Thoracic aorta (tissue), 2 donors: Measurements from ENCODE around the gene SGF29. TPM values are rescaled to one million over a fixed set of nuclear protein-coding genes. Genes with fewer than 3 reads are reported as not detected.
"Not testable (repeated sequence)": the region's sequence is repeated elsewhere in the genome, so short reads cannot be mapped to it uniquely, and the experiment has no call there.

Experiments
- ATAC-seq: fragments of 150-250 bp; one replicate; pipeline ENCODE4 v1.8.0; 2017; ENCODE audit warnings: low read depth; ENCODE audit not compliant: insufficient number of reproducible peaks, low FRiP score
- DNase-seq: peaks from one replicate; pipeline ENCODE4 v3.0.0-alpha.2; 2020; ENCODE audit warnings: low spot score
- H3K27ac ChIP-seq, 2 donors: fragments of 200-600 bp; sonication (generic); 1 replicate in 1 of 2; 2 replicates in 1 of 2; pipeline ENCODE4 v1.5.1; 2016; ENCODE audit warnings: mild to moderate bottlenecking in 2 of 2, moderate library complexity in 2 of 2
- H3K27me3 ChIP-seq: fragments of 200-600 bp; sonication (generic); replicated peaks from 2 replicates; pipeline ENCODE4 v1.6.0; 2016; ENCODE audit warnings: mild to moderate bottlenecking; ENCODE audit not compliant: insufficient read depth
- H3K36me3 ChIP-seq: fragments of 200-600 bp; sonication (generic); one replicate; pipeline ENCODE4 v1.5.1; 2016
- H3K4me1 ChIP-seq, 2 donors: fragments of 200-600 bp; sonication (generic); 1 replicate in 1 of 2; 2 replicates in 1 of 2; pipeline versions ENCODE4 v1.5.1 to v1.6.0; 2016; ENCODE audit warnings: low read depth in 2 of 2, mild to moderate bottlenecking in 1 of 2; ENCODE audit not compliant: control insufficient read depth in 1 of 2
- H3K4me3 ChIP-seq: fragments of 200-600 bp; sonication (generic); 2 replicates; pipeline ENCODE4 v1.5.1; 2016; ENCODE audit warnings: mild to moderate bottlenecking
- H3K9me3 ChIP-seq: fragments of 200-600 bp; sonication (generic); 2 replicates; pipeline ENCODE4 v1.5.1; 2016
- CTCF ChIP-seq: fragments of 200-600 bp; sonication (generic); IDR thresholded peaks from one replicate; pipeline ENCODE4 v1.5.1; 2019; ENCODE audit warnings: antibody characterized with exemption
- total RNA-seq, 2 donors: library from RNA; depleted of rRNA; stranded (reverse); fragments of >200 nt; gene quantifications; one replicate each; pipeline versions ENCODE4 v1.1.0 to v1.2.3, GENCODE V29; 2016

Gene SGF29
- total RNA-seq, 2 donors from 2014 or later = 17.8 to 26.9 TPM

GRCh38 chr16:28608867-28609596 lies 55.3 kb downstream of the SGF29 start:
- not testable (repeated sequence) for H3K36me3 ChIP-seq, DNase-seq, H3K27ac ChIP-seq, H3K27me3 ChIP-seq, ATAC-seq, H3K9me3 ChIP-seq, H3K4me1 ChIP-seq
- peak overlapping the region; percentile 51 for H3K4me3 ChIP-seq

GRCh38 chr16:28609631-28610594 lies 56.2 kb downstream of the SGF29 start, which contains the start of gene SULT1A1:
TSS of gene SULT1A1 (minus strand) at chr16:28610044. CDS start at chr16:28608855, 1,189 bp downstream.
- Histone ChIP-seq H3K27me3 (no peaks in the 10 kb centered on the region), H3K27ac (no peak within 1 kb of the TSS)

GRCh38 chr16:28610595-28611191 lies 57.0 kb downstream of the SGF29 start:
- no peak for TF ChIP-seq CTCF
- ATAC-seq (no peak), DNase-seq (no peak)
- no peaks in the 10 kb centered on the region for H3K36me3 ChIP-seq
- no peaks in the 10 kb centered on the region for H3K4me1 ChIP-seq
- H3K4me3 ChIP-seq = no peak overlapping the region
- H3K27ac ChIP-seq = no peak overlapping the region
- no peaks in the 10 kb centered on the region for H3K27me3 ChIP-seq
- H3K9me3 ChIP-seq = no peaks in the 10 kb centered on the region

More at GRCh38 chr16:28609631-28610594, 56.2 kb downstream of the SGF29 start, which contains the start of gene SULT1A1:
- no peak for TF ChIP-seq CTCF
- H3K9me3 ChIP-seq = no peaks in the 10 kb centered on the region
- no peak for DNase-seq
- H3K36me3 ChIP-seq = no peaks in the 10 kb centered on the region
- H3K4me1 ChIP-seq = no peaks in the 10 kb centered on the region
- ATAC-seq = no peak
- H3K4me3 ChIP-seq = peak within 1 kb of the TSS; percentile 51

GRCh38 chr16:28612359-28613280 lies 58.9 kb downstream of the SGF29 start:
- H3K27me3 ChIP-seq, H3K4me3 ChIP-seq, H3K27ac ChIP-seq, H3K9me3 ChIP-seq, H3K36me3 ChIP-seq, ATAC-seq, DNase-seq, H3K4me1 ChIP-seq: not testable (repeated sequence)

- DNase-seq, H3K27me3 ChIP-seq, H3K9me3 ChIP-seq, H3K27ac ChIP-seq, H3K36me3 ChIP-seq, ATAC-seq, H3K4me1 ChIP-seq, H3K4me3 ChIP-seq: not testable (repeated sequence)
These were observed 60.2 kb downstream of the SGF29 start for GRCh38 chr16:28613912-28614311.

GRCh38 chr16:28614561-28614960 lies 60.8 kb downstream of the SGF29 start:
- not testable (repeated sequence) for H3K4me1 ChIP-seq, H3K27ac ChIP-seq, DNase-seq, H3K36me3 ChIP-seq, H3K4me3 ChIP-seq, H3K27me3 ChIP-seq, H3K9me3 ChIP-seq, ATAC-seq
